H4 (cell line): ENCODE results near the gene GPATCH8. TPM values are rescaled to one million over a fixed set of nuclear protein-coding genes. Genes with fewer than 3 reads are reported as not detected.

Experiments
- DNase-seq: peaks from one replicate; pipeline ENCODE4 v3.0.0-alpha.2; 2015; ENCODE audit warnings: low spot score
- total RNA-seq: library from RNA; depleted of rRNA; stranded (reverse); fragments of >200 nt; shearing (Covaris generic); gene quantifications from 2 replicates; pipeline ENCODE4 v1.2.3, GENCODE V29; 2014

GPATCH8 gene
- total RNA-seq, 1 experiment from 2014 or later, result 15.0 TPM

DNA sequence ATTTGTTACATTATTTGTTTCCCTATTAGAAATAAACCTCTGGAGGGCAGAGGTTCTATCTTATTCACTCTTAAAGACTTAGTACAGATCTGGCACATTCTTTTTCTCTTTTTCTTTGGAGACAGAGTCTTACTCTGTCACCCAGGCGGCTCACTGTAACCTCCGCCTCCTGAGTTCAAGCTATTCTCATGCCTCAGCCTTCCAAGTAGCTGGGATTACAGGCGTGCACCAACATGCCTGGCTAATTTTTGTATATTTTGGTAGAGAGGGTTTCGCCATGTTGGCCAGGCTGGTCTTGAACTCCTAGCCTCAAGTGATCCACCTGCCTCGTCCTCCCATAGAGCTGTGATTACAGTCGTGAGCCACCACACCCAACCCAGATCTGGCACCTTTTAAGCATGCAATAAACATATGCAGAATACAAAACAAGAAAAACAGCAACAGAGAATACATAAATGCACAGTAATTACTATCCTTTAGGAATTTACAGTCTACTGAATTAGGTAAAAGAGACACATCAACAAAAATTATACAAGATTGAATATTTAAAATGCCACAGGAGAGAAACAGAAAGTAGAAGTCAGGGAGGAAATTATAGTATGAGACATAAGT is 52.1 kb downstream of the GPATCH8 start:
- no peak for DNase-seq

DNA sequence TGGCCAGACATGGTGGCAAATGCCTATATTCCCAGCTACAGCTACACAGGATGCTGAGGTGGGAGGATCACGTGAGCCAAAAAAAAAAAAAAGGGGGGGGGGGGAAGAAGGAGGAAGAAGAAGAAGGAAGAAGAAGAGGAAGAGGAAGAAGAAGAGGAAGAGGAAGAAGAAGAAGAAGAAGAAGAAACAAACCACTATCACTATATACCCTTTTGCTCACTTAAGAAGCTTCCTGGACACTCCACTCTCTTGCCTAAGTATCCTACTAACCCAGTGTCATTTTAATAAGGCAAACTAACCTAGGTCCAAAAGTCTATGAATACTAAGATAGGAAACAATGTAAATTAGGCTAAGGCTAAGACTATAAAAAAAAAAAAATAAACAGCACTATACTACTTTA is 54.8 kb downstream of the GPATCH8 start:
- no peak for DNase-seq

DNA sequence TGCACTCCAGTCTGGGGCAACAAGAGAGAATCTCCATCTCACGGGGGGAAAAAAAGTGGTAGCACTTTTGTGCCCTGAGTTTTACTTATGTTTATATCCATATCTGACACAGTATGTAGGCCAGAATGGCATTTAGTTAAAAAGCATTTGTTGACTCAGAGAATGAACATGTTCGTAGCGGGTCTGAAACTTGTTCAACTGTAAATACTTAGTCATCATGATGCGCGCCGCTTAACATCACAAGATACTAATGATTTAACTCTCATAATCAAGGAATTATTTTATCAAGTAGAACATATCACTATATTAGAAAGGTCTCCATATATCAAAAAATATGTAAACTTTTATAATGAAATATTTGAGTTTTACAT is 58.5 kb downstream of the GPATCH8 start:
- DNase-seq, result peak; percentile 27

DNA sequence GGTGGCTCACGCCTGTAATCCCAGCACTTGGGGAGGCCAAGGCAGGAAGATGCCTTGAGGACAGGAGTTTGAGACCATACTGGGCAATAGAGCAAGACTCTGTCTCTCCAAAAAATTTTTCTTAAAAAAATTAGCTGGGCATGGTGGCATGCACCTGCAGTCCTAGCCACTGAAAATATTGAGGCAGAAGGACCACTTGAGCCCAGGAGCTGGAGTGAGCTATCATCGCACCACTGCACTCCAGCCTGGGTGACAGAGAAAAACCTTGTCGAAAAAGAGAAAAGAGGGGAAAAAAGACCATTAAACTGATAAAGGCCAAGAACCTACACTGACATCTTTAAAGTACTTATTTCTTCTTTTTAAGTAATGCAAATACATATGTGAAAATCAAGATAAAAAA is 60.4 kb downstream of the GPATCH8 start:
- DNase-seq, result no peak

DNA sequence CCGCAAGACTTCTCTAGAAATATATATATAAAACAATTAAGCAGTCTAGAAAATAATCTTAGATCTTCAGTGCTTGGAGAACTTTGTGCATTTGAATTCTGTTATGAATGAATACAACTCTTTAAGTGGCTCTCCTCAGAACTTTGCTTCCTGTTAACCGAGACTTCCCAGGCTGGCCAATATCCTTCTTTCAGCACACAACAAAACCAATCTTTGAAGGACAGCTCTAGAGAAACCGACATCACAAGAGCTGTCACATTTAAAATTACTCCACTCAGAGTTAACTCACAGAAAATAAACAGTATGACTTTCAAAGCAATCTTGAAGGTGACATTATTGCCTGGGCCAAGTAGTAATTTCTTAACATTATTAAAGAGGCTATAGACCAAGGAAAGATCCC is 64.0 kb downstream of the GPATCH8 start:
- DNase-seq, result no peak

DNA sequence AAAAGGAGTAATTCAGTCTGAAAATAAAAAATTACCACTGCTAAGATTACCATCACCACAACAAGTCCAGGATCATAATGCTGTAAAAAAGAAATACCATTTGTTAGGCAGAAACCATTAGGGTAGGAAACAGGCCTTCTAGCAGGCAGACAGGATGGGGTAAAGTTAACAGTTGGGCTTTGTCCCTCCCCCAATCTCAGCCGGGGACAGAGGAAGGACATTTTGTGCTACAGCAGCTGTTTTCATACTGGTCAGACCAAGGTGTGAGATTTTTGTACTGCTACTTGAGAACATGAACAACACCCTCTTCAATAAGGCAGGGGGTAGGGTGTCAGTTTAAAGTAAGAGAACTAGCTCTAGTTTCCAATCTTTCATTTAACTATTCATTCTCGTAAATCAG is 64.6 kb downstream of the GPATCH8 start:
- no peak for DNase-seq

DNA sequence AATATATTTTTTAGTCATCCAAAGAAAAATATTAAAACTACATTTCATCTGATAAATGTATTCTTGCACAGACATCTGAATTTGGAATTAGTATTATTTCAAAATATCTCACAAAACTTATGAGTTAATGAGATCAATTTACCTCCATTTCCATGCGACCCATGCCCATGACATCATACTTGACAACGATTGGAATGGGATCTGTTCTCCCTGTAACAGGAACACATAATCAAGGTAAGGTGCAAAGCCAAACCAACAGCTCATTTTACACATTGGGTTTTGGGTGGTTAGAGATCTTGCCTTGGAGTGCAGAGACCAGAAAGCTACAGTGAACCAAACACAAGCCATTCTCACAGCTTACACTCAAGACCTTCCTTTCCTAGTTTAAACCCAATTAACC is 66.9 kb downstream of the GPATCH8 start:
- DNase-seq, result no peak

DNA sequence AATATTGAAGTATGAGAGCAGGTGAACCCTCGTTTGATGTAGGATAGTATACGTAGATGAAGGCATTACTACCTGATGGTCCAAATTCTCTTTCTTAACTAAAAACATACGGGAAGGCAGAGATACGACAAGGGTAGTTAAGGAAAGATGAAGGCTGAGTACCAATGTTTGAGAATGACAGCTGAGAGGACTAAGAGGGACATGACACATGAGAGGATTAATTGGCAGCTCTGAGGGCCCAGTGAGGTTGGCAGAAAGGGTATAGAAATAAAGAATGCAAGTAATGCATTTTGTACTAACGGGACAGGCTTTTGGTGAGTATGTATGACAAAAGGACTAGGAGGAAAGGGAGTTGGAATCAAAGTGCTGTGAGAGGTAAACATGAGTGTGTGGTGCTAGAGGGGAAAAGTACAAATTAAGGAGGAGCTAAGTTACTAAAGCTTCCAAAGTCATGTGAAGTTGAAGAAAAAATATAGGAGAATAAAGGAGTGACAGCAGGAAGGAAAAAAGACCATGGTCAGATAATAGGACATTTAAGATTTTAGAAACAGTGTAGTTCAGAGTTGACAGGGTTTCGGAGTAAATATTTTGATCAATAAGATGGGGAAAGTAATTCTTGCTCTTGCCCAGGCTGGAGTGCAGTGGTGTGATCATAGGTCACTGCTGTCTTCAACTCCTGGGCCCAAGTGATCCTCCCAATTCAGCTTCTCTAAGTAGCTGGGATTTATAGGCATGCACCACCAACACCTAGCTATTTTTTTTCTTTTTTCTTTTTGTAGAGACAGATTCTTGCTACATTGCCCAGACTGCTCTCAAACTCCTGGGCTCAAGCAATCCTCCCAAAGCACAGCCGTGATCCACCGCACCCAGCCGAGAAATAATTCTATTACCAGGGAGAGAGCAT is 70.7 kb downstream of the GPATCH8 start:
- DNase-seq, result no peak

DNA sequence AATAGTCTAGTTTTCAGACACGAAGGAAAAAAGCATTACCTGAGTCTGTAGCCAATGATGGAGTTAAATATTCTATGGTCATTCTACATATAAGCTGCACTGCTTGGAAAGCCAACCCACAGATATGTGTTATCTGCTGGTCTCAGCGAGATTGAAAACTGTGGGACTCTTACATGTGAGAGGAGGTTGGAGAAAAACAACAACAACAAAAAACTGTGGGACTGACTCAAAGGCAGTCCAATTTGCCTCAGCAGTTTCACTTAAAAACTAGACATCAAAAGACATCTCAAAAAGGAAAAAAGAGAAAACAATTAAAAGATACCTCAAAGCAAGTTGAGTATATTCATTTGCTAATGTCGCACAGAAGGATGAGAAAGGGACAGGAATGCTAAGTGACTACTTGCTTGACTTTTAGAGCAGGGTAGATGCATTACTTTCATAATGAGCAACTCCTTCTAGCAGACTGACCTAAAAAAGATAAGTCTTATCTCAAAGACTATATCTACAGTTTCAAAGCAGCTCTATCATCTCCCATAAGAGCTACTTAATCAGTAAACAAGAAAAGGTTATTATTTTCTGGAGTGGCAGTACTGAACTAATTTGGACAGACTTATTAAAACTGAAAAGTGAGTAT is 78.3 kb downstream of the GPATCH8 start:
- no peak for DNase-seq

DNA sequence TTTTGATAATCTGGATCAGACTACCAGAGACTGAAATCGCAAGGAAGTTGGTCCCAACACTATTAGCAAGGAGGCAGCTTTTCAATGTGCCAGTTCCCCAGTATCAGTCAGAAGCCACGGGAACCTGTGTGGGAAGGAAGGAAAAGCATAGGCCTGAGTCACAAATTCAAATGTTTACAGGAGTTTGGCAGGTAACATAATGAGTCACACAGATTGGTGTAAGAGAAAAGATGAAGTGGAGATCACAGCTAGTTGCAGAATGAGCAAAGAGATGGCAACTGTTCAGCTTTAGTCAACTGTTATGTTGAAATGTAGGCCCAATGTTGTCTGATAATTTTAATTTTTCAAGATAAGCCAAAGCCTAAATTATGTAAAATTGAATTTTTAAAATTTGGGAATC is 85.7 kb downstream of the GPATCH8 start:
- DNase-seq, result peak; percentile 24

DNA sequence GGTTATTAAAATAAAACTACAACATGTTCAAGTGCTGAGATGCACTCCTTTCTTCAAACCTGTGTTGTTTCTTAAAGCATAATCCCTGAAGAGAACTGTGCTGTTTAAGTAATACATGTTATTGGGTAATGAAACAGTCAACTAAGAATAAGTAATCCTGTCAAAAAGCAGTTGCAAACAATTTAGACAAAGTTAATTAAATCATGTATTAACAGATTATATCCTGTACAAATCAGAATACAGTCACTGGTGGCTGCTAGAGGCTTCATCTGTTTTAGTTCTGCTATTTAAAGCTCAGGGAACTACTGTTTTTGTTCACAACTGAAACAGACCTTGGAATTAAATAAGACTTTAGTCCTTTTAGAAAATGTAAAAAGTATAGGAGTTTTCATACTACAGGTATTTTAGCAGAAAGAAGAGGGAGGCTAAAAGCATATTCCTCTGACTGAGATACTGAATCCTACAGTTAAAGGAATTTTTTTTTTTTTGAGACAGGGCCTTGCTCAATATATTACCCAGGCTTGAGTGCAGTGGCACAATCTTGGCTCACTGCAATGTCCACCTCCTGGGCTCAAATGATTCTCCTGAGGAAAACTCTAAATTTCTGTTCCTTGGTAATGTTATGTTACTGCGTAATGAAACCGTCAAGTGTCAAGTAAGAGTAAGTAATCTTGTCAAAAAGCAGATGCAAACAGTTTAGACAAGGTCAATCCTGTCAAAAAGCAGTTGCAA is 86.5 kb downstream of the GPATCH8 start:
- no peak for DNase-seq

DNA sequence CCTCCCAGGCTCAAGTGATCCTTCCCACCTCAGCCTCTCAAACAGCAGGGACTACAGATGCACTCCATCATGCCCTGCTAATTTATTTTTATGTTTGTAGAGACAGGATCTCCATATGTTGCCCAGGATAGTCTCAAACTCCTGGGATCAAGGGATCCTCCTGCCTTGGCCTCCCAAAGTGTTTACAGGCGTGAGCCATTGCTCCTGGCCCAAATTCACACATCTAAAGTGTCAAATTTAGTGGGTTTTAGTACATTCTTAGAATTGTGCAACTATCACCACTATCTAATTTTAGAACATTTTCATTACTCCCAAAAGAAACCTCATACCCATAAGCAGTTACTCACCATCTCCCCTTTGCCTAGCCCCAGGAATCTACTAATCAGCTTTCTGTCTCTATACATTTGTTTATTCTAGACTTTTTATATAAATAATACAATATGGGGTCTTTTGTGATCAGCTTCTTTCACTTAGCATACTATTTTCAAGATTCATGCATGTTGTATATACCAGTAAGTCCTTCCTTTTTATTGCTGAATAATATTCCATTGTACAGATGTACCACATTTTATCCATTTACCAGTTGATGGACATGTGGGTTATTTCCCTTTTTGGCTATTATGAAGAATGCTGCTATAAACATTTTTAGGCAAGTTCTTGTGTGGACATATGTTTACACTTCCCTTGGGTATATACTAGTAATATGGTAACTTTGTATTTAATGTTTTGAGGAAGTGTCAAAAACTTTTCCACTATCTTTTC is 88.6 kb downstream of the GPATCH8 start:
- no peak for DNase-seq

DNA sequence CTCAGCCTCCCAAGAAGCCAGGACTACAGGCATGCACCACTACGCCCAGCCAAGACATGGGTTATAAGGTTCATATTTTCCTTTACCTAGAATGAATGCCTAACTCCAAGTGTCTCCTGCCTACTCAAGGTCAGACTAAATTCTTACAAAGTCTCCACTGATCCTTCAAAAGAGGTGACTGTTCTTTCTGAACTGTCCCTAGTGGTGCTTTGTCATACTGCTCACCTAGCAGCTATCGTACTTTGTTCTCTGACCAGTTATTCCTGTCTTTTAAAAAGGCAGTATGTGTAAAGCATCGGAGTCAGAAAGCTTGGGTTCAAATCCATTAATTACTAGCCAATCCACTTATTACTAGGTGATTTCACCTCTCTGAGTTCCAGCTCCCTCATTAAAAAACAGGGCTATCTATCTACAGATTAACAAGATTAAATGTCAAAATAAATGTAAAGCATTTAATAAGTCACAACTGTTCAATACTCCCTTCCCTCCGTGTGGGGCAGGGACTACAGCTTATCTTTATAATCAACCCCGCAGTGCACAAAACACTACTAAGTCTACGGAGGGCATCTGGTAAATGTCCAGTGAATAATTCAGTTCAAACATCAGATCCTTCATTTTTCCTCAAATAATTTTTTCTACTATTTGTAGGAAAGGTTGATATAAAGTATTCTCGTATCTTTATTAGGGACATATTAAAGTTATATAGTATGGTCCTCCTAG is 93.7 kb downstream of the GPATCH8 start:
- no peak for DNase-seq

DNA sequence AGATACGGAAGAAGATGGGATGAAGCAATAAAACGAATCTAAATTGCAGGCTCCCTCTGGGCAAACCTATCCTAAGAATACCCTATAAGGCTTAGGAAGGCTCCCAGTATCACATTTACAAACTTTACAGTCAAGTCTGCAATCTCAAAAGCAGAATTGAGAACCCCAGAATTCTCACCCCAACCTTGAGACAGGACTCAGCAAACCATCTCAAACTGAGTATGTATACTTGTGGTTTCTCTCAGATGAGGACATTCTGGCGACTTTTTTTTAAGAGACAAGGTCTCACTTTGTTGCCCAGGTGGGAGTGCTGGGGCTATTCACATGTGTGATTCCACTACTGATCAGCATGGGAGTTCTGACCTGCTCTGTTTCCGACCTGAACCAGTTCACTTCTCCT is 94.4 kb downstream of the GPATCH8 start:
- no peak for DNase-seq

DNA sequence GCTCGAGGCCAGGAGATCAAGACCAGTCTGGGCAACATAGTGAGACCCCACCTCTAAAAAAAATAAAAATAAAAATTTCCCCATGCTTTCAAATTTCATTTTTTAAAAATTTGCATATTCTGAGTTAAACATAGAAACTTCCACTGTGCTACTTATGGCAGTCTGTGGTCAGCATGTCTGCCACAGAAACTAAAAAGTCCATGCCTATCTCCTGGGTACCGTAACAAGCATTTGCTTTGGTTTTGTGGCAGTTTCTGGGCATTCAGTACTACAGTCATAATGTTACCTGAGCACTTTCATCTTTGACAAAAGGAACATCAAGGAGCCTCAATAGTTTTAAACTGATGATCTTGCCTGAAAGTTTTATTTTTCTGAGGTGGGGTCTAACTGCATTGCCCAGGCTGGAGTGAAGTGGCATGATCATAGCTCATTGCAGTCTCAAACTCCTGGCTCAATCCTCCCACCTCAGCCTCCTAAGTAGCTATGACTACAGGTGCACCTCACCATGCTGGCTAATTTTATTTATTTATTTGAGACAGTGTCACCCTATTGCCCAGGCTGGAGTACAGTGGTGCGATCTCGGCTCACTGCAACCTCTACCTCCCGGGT is 100.5 kb downstream of the GPATCH8 start:
- no peak for DNase-seq

DNA sequence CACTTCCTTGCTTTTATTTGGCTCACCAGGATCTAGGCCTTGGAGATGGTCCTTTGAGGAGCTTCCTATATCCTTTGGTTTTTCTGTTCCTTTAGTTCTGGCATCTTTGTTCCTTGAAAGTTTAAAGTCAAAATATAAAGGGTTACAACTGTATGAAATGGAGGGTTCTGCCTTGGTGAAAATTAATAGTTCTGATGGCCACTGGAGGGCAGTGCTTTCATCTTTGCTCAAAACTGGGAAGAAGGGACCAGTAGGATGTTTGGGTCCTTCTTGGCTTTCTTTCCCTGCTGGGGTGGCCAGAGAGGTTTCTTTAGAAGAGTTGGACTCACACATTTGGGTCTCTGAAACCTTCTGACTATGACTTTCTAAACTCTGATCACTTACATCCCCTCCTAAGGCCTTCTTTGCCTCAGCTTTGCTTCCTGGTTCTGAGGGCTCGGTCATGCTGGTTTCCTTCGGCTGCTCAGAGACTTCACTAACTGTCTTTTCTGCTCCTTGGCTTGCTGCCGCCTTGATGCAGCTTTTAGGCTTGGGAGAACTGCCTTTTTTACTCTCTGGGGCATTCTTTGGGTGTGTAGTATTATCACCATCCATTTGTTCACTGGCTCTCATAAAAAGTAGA is 102.9 kb downstream of the GPATCH8 start:
- no peak for DNase-seq

DNA sequence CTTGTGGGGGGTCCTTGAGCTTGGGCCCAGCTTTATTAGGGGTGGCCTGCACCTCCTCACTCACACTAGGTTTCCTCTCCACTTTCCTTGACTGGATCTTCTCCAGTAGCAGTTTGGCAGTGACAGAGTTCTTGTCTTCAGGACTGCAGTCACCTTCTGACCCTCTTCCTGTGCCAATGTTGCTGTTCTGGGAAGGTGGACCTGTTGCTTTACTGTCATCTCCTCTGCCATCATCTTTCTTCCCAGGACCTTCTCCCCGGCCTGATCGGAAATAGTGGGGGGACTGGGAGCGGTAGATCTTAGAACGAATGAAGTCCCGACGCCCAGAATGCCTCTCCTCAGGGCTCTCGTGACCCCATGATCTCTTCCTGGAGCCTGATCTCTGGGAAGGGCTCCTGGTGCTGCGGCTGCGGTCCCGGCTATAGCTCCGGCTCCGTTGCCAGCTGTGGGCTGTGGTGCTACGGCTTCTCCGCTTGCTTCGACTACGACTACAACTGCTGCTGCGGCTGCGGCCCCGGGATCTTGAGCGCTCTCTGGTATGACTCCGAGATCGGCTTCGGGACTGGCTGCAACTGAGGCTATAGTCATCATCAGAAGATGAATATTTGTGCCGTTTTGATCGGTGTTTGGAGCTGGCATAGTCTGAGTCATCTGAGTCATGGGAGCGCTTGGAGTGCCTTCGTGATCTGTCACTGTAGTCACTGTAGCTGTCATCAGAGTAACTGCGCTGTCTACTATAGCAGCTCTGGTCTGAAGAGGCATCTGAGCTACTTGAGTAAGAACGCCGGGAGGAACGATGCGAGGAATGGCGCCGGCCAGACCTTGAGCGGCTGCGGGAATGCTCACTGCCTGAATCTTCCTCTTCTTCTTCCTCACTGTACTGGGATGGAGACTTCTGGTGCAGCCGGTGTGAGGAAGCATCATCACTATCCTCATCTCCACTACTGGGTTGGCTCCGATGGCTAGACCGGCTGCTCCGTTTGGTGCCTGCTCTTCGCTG is 104.2 kb downstream of the GPATCH8 start:
- DNase-seq, result no peak
